Effector memory CD4-positive, alpha-beta T cell (primary cell): ENCODE results near the gene ALPK1.
"Not testable (repeated sequence)": the region's sequence is repeated elsewhere in the genome, so short reads cannot be mapped to it uniquely, and the experiment has no call there.

Experiments
- DNase-seq, 3 donors: peaks; one replicate each; pipeline ENCODE4 v3.0.0-alpha.2; 2020
- H3K27ac ChIP-seq: 2 replicates; pipeline ENCODE4 v1.7.0; 2013; ENCODE audit warnings: mild to moderate bottlenecking, low read length, moderate library complexity; ENCODE audit not compliant: insufficient read depth, poor library complexity, severe bottlenecking
- H3K27me3 ChIP-seq: replicated peaks from 2 replicates; pipeline ENCODE4 v1.7.0; 2013; ENCODE audit warnings: mild to moderate bottlenecking, low read length; ENCODE audit not compliant: insufficient read depth, control insufficient read depth, poor library complexity, severe bottlenecking
- H3K36me3 ChIP-seq: 2 replicates; pipeline ENCODE4 v1.7.0; 2013; ENCODE audit warnings: mild to moderate bottlenecking, low read length, moderate library complexity; ENCODE audit not compliant: control insufficient read depth, insufficient read depth
- H3K4me1 ChIP-seq: 2 replicates; pipeline ENCODE4 v1.7.0; 2013; ENCODE audit warnings: low read length, mild to moderate bottlenecking; ENCODE audit not compliant: control insufficient read depth, insufficient read depth, poor library complexity, severe bottlenecking
- H3K4me3 ChIP-seq: 2 replicates; pipeline ENCODE4 v1.7.0; 2013; ENCODE audit warnings: low read length, low read depth, mild to moderate bottlenecking; ENCODE audit not compliant: insufficient read depth, poor library complexity, severe bottlenecking
- H3K9me3 ChIP-seq: 2 replicates; pipeline ENCODE4 v1.7.0; 2013; ENCODE audit warnings: mild to moderate bottlenecking, low read length, moderate library complexity; ENCODE audit not compliant: control insufficient read depth

The ALPK1 gene

DNA sequence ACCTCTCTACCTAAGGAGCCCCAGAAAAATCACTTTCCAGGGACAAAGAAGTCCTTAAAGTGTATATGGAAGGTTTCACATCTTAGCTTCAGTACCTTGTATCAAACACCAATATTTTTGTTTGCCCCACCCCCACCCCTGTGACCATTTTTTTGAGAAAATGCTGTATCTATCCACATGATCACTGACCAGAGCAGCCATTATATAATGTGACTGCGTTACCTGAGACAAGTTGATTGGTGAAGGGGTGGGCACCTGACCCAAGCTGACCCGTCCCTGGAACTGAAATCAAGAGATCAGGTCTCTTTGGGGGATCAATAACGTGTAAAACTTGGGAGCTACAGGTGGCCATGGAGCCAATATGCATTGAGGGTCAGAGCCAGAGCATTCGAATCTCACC, 22.2 kb upstream of the ALPK1 start:
- H3K36me3 ChIP-seq = peaks cover 6% of the 10 kb centered on the region
- no peaks in the 10 kb centered on the region for H3K9me3 ChIP-seq
- H3K4me1 ChIP-seq = peaks cover 2% of the 10 kb centered on the region
- no peak overlapping the region for H3K4me3 ChIP-seq
- H3K27me3 ChIP-seq = no peaks in the 10 kb centered on the region
- no peak for DNase-seq
- no peak overlapping the region for H3K27ac ChIP-seq

DNA sequence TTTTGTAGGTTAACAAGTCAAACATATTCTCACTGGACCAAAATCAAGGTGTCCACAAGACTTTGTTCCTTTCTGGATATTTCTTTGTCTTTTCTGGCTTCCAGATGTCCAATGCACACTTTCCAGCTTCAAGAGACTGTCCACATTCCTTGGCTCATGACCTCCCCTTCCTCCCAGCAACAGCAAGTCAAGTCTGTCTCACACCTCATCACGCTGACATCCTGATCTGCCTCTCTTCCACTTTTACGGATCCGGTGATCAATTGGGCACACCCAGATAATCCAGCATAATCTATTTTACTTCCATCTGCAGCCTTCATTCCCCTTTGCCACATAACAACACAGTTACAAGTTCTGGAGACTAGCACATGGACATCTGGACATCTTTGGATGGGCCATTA, 21.1 kb upstream of the ALPK1 start:
- Histone ChIP-seq H3K4me3 (no peak overlapping the region), H3K27ac (no peak overlapping the region), H3K27me3 (no peaks in the 10 kb centered on the region), H3K4me1 (peaks cover 2% of the 10 kb centered on the region), H3K9me3 (no peaks in the 10 kb centered on the region), H3K36me3 (peaks cover 6% of the 10 kb centered on the region)
- no peak for DNase-seq

DNA sequence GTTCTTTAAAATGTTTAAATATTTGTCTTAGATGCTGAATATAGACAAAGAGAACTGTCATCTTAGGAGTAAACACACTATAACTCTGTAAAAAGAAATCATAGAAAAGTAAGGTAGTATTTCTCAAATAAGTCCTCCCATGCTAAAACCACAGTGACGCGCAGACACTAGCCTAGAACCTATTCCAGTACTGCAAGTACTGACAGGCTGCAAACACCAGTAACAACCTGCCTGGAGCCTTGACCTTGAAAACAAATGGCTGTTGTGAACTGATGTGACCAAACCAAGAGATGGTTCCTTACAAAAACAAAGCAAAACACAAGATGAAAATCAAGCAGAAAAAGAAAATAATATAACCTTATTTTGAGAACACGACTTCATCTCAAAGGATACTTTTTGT, 19.9 kb upstream of the ALPK1 start:
- peaks cover 6% of the 10 kb centered on the region for H3K36me3 ChIP-seq
- H3K27ac ChIP-seq = no peak overlapping the region
- no peaks in the 10 kb centered on the region for H3K9me3 ChIP-seq
- peaks cover 2% of the 10 kb centered on the region for H3K4me1 ChIP-seq
- no peaks in the 10 kb centered on the region for H3K27me3 ChIP-seq
- DNase-seq = no peak
- H3K4me3 ChIP-seq = no peak overlapping the region

- DNase-seq = no peak
- H3K4me3 ChIP-seq = no peak overlapping the region
- no peak overlapping the region for H3K27ac ChIP-seq
- no peaks in the 10 kb centered on the region for H3K27me3 ChIP-seq
- no peaks in the 10 kb centered on the region for H3K9me3 ChIP-seq
- peaks cover 6% of the 10 kb centered on the region for H3K36me3 ChIP-seq
- H3K4me1 ChIP-seq = peaks cover 4% of the 10 kb centered on the region
Measured at GRCh38 chr4:112277705-112278448, 19.3 kb upstream of the ALPK1 start.

DNA sequence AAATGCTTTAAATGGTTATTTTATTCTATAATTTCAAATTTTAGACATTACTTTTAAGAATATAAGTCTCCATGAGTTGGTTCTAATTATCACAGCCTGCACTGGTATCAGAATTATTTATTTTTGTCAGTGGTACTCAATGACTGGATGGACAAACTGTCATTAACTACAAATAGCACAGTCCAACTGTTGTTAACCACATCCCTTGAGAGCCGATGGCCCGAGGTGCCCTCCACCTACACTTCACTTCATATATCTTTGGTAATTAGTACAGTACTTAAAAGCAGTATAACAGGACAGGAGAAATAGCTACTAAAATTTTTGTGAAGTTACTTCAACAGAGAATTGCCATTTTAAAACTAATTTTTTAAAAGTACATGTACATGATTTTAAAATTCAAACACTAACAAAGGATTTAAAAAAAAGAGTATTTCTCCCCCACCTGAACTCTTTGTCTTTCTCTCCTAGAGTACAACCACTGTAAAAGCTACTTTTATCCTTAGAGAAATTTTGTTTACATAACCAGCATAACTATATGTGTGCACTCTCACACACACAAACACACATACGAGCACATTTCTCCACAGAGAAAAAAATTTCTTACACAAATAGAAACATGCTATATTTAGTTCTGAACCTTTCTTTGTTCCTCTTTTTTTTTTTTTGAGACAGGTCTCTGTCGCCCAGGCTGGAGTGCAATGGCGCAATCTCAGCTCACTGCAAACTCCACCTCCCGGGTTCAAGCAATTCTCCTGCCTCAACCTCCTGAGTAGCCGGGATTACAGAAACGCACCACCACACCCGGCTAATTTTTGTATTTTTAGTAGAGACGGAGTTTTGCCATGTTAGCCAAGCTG, 17.9 kb upstream of the ALPK1 start:
- Histone ChIP-seq H3K4me1 (peaks cover 9% of the 10 kb centered on the region), H3K4me3 (no peak overlapping the region), H3K27me3 (no peaks in the 10 kb centered on the region), H3K27ac (peak overlapping the region; percentile 0), H3K36me3 (peaks cover 6% of the 10 kb centered on the region), H3K9me3 (no peaks in the 10 kb centered on the region)
- DNase-seq = no peak

DNA sequence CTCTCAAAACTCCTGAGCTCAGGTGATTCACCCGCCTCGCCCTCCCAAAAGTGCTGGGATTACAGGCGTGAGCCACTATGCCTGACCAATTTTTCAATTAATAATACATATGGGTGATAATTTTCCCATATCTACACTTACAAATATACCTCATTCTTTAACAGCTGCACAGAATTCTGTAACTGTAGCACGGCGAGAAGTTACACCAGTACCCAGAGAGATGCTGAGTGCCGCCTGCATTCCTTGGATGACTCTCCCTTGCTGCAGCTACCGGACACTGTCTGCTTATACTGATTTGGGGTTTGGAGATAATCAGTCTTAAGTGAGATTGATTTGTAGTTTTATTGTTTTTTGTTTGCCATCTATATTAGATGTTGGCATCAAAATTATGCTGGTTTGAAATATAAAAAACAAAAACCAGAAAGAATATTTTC, 17.3 kb upstream of the ALPK1 start:
- Histone ChIP-seq H3K36me3 (peaks cover 6% of the 10 kb centered on the region), H3K4me3 (no peak overlapping the region), H3K27ac (no peak overlapping the region)

GRCh38 chr4:112280386-112281056, 16.6 kb upstream of the ALPK1 start:
- H3K27me3 ChIP-seq = no peaks in the 10 kb centered on the region
- no peak for DNase-seq
- H3K4me3 ChIP-seq = no peak overlapping the region
- H3K9me3 ChIP-seq = no peaks in the 10 kb centered on the region
- peaks cover 9% of the 10 kb centered on the region for H3K4me1 ChIP-seq
- H3K27ac ChIP-seq = no peak overlapping the region
- H3K36me3 ChIP-seq = peaks cover 6% of the 10 kb centered on the region

More for the DNA sequence above, 17.3 kb upstream of the ALPK1 start:
- H3K27me3 ChIP-seq = no peaks in the 10 kb centered on the region
- no peaks in the 10 kb centered on the region for H3K9me3 ChIP-seq
- H3K4me1 ChIP-seq = peaks cover 9% of the 10 kb centered on the region
- no peak for DNase-seq

DNA sequence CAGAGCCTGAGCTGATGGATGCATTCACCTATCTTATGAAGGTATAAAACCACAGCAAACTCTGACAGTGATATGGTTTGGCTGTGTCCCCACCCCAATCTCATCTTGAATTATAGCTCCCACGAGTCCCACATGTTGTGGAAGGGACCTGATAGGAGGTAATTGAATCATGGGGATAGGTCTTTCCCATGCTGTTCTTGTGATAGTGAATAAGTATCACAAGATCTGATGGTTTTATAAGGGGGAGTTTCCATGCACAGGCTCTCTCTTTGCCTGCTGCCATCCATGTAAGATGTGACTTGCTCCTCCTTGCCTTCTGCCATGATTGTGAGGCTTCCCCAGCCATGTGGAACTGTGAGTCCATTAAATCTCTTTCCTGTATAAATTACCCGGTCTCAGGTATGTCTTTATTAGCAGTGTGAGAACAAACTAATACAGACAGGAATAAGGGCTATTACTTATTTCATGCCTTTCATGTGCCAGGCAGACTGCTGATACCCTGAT, 15.2 kb upstream of the ALPK1 start:
- DNase-seq, H3K36me3 ChIP-seq, H3K27me3 ChIP-seq, H3K27ac ChIP-seq, H3K9me3 ChIP-seq, H3K4me3 ChIP-seq: not testable (repeated sequence)
- H3K4me1 ChIP-seq = peaks cover 17% of the 10 kb centered on the region

GRCh38 chr4:112282860-112283667, 14.1 kb upstream of the ALPK1 start:
- DNase-seq = no peak
- H3K36me3 ChIP-seq = peaks cover 1% of the 10 kb centered on the region
- H3K27ac ChIP-seq = no peak overlapping the region
- H3K27me3 ChIP-seq = no peaks in the 10 kb centered on the region
- H3K4me3 ChIP-seq = peak overlapping the region; percentile 6
- H3K9me3 ChIP-seq = no peaks in the 10 kb centered on the region
- peaks cover 26% of the 10 kb centered on the region for H3K4me1 ChIP-seq
